Lower lobe of right lung (tissue), 2 donors: Measurements from ENCODE around the gene ARHGEF25. TPM values are rescaled to one million over a fixed set of nuclear protein-coding genes. Genes with fewer than 3 reads are reported as not detected.
"Not testable (repeated sequence)": the region's sequence is repeated elsewhere in the genome, so short reads cannot be mapped to it uniquely, and the experiment has no call there.

Source experiments
- ATAC-seq, 2 donors: fragments of 200-7000 bp; cut with Tn5 transposase; one replicate each; pipeline ENCODE4 v1.9.1; 2020 to 2022; ENCODE audit warnings: mild to moderate bottlenecking in 2 of 2, moderate library complexity in 2 of 2
- DNase-seq: peaks from one replicate; pipeline ENCODE4 v3.0.0-alpha.2; 2020
- H3K27ac ChIP-seq: fragments of 200-600 bp; one replicate; pipeline ENCODE4 v1.8.0; 2022
- H3K27me3 ChIP-seq: fragments of 200-600 bp; one replicate; pipeline ENCODE4 v1.8.0; 2022; ENCODE audit warnings: low read depth
- H3K36me3 ChIP-seq: fragments of 200-600 bp; one replicate; pipeline ENCODE4 v1.8.0; 2022; ENCODE audit warnings: mild to moderate bottlenecking
- H3K4me1 ChIP-seq: fragments of 200-600 bp; one replicate; pipeline ENCODE4 v1.8.0; 2022
- H3K4me3 ChIP-seq: fragments of 200-600 bp; one replicate; pipeline ENCODE4 v1.8.0; 2022; ENCODE audit warnings: mild to moderate bottlenecking
- H3K9me3 ChIP-seq: fragments of 200-600 bp; one replicate; pipeline ENCODE4 v1.8.0; 2022
- intact Hi-C: fragments of 100-400 bp; cut with DNase I; formaldehyde crosslinking; loops from one replicate; pipeline ENCODE4 v1.11.0; 2022
- total RNA-seq: library from RNA; stranded (reverse); fragmentation: NEBNext Ultra II Directional; extraction: Animal tissue kit (Norgen Biotek cat#: 25700); gene quantifications from one replicate; pipeline ENCODE4 v1.2.1, GENCODE V29; 2021
- TF ChIP-seq, protein P1 (sequence below): fragments of 200-600 bp; IDR thresholded peaks from one replicate; pipeline ENCODE4 v1.8.0; 2022; ENCODE audit warnings: antibody characterized with exemption, mild to moderate bottlenecking
- donor health status: DM: no; HTN: yes; CAD: no; lungs with severe emphysema.

ARHGEF25 gene
- total RNA-seq, 1 donor from 2014 or later, result 11.5 TPM

DNA sequence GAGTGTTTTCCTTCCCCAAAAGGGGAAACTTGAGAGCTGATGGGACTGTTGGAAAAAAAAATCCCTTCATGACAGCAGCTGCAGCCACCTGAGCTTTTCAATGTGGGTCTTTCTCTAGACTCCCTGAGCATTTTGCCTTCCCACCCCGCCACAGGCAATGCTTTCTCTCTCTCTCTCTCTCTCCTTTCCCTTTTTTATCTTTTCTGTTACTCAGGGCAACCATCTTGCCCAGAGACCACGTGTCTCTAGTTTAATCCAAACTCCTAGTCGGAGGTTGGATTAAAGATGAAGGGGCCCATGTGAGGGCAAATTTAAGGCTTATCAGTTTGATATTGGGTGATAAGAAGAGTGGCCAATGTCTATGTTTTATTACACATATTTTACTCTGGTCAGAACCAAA lies 47.7 kb downstream of the ARHGEF25 start:
- DNase-seq (no peak), ATAC-seq (no peak)

DNA sequence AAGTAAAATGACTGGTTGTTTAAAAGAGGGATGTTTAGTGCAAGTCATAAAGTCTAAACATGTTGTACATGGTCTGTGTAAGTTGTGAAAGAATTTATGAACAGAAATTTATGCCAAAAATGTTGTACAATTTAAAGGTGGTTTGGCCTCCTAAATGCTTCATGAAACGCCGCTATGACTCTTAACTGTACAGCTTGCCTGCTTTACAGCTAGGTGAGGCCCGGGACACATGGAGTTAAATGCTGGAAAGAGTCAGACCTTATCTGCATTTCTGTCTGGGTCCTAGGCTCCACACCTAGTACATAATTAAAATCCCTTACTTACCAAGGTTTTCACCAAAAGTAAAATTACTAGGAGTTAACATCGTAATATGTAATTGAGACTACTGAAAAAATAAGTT lies 50.1 kb downstream of the ARHGEF25 start:
- ATAC-seq, result no peak

More for the DNA sequence above, 47.7 kb downstream of the ARHGEF25 start:
- H3K27ac ChIP-seq, result no peak overlapping the region
- peaks cover 6% of the 10 kb centered on the region for H3K4me1 ChIP-seq
- H3K4me3 ChIP-seq, result no peak overlapping the region
- intact Hi-C loops, result no loop called here
- no peaks in the 10 kb centered on the region for H3K36me3 ChIP-seq
- TF ChIP-seq, protein P1, sequence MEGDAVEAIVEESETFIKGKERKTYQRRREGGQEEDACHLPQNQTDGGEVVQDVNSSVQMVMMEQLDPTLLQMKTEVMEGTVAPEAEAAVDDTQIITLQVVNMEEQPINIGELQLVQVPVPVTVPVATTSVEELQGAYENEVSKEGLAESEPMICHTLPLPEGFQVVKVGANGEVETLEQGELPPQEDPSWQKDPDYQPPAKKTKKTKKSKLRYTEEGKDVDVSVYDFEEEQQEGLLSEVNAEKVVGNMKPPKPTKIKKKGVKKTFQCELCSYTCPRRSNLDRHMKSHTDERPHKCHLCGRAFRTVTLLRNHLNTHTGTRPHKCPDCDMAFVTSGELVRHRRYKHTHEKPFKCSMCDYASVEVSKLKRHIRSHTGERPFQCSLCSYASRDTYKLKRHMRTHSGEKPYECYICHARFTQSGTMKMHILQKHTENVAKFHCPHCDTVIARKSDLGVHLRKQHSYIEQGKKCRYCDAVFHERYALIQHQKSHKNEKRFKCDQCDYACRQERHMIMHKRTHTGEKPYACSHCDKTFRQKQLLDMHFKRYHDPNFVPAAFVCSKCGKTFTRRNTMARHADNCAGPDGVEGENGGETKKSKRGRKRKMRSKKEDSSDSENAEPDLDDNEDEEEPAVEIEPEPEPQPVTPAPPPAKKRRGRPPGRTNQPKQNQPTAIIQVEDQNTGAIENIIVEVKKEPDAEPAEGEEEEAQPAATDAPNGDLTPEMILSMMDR, result no peak
- no peaks in the 10 kb centered on the region for H3K27me3 ChIP-seq
- H3K9me3 ChIP-seq, result no peaks in the 10 kb centered on the region

DNA sequence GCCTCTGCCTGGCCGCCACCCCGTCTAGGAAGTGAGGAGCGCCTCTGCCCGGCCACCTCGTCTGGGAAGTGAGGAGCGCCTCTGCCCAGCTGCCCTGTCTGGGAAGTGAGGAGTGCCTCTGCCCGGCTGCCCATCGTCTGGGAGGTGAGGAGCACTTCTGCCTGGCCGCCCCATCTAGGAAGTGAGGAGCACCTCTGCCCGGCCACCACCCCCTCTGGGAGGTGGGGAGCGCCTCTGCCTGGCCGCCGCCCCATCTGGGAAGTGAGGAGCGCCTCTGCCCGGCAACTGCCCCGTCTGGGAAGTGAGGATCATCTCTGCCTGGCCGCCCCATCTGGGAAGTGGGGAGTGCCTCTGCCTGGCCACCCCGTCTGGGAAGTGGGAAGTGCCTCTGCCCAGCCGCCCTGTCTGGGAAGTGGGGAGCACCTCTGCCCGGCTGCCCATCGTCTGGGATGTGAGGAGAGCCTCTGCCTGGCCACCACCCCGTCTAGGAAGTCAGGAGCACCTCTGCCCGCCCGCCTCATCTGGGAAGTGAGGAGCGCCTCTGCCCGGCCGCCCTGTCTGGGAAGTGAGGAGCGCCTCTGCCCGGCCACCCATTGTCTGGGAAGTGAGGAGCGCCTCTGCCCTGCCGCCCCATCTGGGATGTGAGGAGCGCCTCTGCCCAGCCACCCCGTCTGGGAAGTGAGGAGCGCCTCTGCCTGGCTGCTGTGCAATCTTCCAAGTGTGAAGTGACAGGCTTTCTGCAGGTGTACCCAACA lies 54.0 kb downstream of the ARHGEF25 start:
- H3K27me3 ChIP-seq, DNase-seq, H3K4me1 ChIP-seq, ATAC-seq, H3K27ac ChIP-seq, H3K9me3 ChIP-seq, H3K36me3 ChIP-seq, intact Hi-C loops, H3K4me3 ChIP-seq: not testable (repeated sequence)

More for the DNA sequence above, 50.1 kb downstream of the ARHGEF25 start:
- Histone ChIP-seq H3K36me3 (no peaks in the 10 kb centered on the region), H3K4me3 (no peak overlapping the region), H3K27ac (no peak overlapping the region), H3K9me3 (no peaks in the 10 kb centered on the region), H3K27me3 (no peaks in the 10 kb centered on the region), H3K4me1 (peaks cover 6% of the 10 kb centered on the region)
- DNase-seq, result no peak
- TF ChIP-seq, protein P1, result no peak
- intact Hi-C loops, result no loop called here

Other genes with a start within 250 kb of the ARHGEF25 start
- gene R3HDM2, start 180.4 kb upstream of the ARHGEF25 start, total RNA-seq, result 79.3 TPM
- not detected for gene INHBC, start 176.7 kb upstream of the ARHGEF25 start, total RNA-seq
- gene INHBE, start 156.1 kb upstream of the ARHGEF25 start, total RNA-seq, result not detected
- gene GLI1, start 151.7 kb upstream of the ARHGEF25 start, total RNA-seq, result 0.21 TPM
- 54.2 TPM for gene ARHGAP9, start 131.6 kb upstream of the ARHGEF25 start, total RNA-seq
- 131 TPM for gene MARS1, start 123.4 kb upstream of the ARHGEF25 start, total RNA-seq
- 26.1 TPM for gene DDIT3, start 90.9 kb upstream of the ARHGEF25 start, total RNA-seq
- 93.1 TPM for gene MBD6, start 88.6 kb upstream of the ARHGEF25 start, total RNA-seq
- 88.3 TPM for gene DCTN2, start 64.2 kb upstream of the ARHGEF25 start, total RNA-seq
- 0.09 TPM for gene KIF5A, start 61.4 kb upstream of the ARHGEF25 start, total RNA-seq
- gene PIP4K2C, start 20.2 kb upstream of the ARHGEF25 start, total RNA-seq, result 28.6 TPM
- gene DTX3, start 6.6 kb upstream of the ARHGEF25 start, total RNA-seq, result 21.4 TPM
- 0.89 TPM for gene B4GALNT1, start 21.8 kb downstream of the ARHGEF25 start, total RNA-seq
- gene OS9, start 82.7 kb downstream of the ARHGEF25 start, total RNA-seq, result 294 TPM
- 5.7 TPM for gene AGAP2, start 127.3 kb downstream of the ARHGEF25 start, total RNA-seq
- 41.1 TPM for gene TSPAN31, start 133.6 kb downstream of the ARHGEF25 start, total RNA-seq
- gene CDK4, start 140.9 kb downstream of the ARHGEF25 start, total RNA-seq, result 68.4 TPM
- 20.0 TPM for gene MARCHF9, start 143.7 kb downstream of the ARHGEF25 start, total RNA-seq
- 1.1 TPM for gene CYP27B1, start 155.6 kb downstream of the ARHGEF25 start, total RNA-seq
- 14.4 TPM for gene METTL1, start 160.7 kb downstream of the ARHGEF25 start, total RNA-seq
- 6.8 TPM for gene EEF1AKMT3, start 161.2 kb downstream of the ARHGEF25 start, total RNA-seq
- 22.6 TPM for gene TSFM, start 171.4 kb downstream of the ARHGEF25 start, total RNA-seq
- 10.8 TPM for gene AVIL, start 207.3 kb downstream of the ARHGEF25 start, total RNA-seq
- gene CTDSP2, start 235.3 kb downstream of the ARHGEF25 start, total RNA-seq, result 220 TPM